Tibial artery (tissue), 4 donors: ENCODE measurements around the gene MCAT.

Source experiments
- DNase-seq, 2 donors: peaks; one replicate each; pipeline ENCODE4 v3.0.0-alpha.2; 2019
- H3K27ac ChIP-seq, 2 donors: fragments of 200-600 bp; sonication (generic) in 1 of 2; 1 replicate in 1 of 2; 2 replicates in 1 of 2; pipeline ENCODE4 v1.5.1; 2018 to 2019; ENCODE audit warnings: mild to moderate bottlenecking in 1 of 2
- H3K27me3 ChIP-seq, 2 donors: fragments of 200-600 bp; sonication (generic) in 1 of 2; one replicate each; pipeline versions ENCODE4 v1.5.1 to v1.6.0; 2016 to 2019
- H3K36me3 ChIP-seq, 3 donors: fragments of 200-600 bp; sonication (generic) in 2 of 3; one replicate each; pipeline ENCODE4 v1.5.1; 2016 to 2019; ENCODE audit warnings: mild to moderate bottlenecking in 2 of 3
- H3K4me1 ChIP-seq, 4 donors: fragments of 200-600 bp; sonication (generic) in 2 of 4; 1 replicate in 3 of 4; 2 replicates in 1 of 4; pipeline ENCODE4 v1.5.1; 2016 to 2019
- H3K4me3 ChIP-seq, 2 donors: fragments of 200-600 bp; sonication (generic) in 1 of 2; 1 replicate in 1 of 2; 2 replicates in 1 of 2; pipeline ENCODE4 v1.5.1; 2018 to 2019; ENCODE audit warnings: mild to moderate bottlenecking in 2 of 2
- H3K9me3 ChIP-seq, 3 donors: fragments of 200-600 bp; sonication (generic) in 1 of 3; one replicate each; pipeline ENCODE4 v1.5.1; 2016 to 2019
- CTCF ChIP-seq, 2 experiments: fragments of 200-600 bp in 1 of 2; fragments of 450-650 bp in 1 of 2; IDR thresholded peaks; one replicate each; pipeline ENCODE4 v1.5.1; 2017 to 2019; ENCODE audit warnings: antibody characterized with exemption in 2 of 2, mild to moderate bottlenecking in 1 of 2, moderate library complexity in 1 of 2
- intact Hi-C: fragments of 100-400 bp; cut with DNase I; formaldehyde crosslinking; loops from one replicate; pipeline ENCODE4 v1.15.0; 2023; ENCODE audit warnings: low total_unique reads

MCAT gene

GRCh38 chr22:43126501-43127165 is 16.6 kb downstream of the MCAT start:
- no peaks in the 10 kb centered on the region for H3K27me3 ChIP-seq
- TF ChIP-seq CTCF (IDR thresholded peaks at IDR 0.05), result no peak
- no peak overlapping the region for H3K27ac ChIP-seq
- peaks cover 0 to 9% (median 4%) of the 10 kb centered on the region in 4 donors for H3K4me1 ChIP-seq
- H3K36me3 ChIP-seq, result peaks cover 0 to 6% (median 0%) of the 10 kb centered on the region in 3 donors
- intact Hi-C loops, result no loop called here
- no peaks in the 10 kb centered on the region for H3K9me3 ChIP-seq
- no peak for DNase-seq
- H3K4me3 ChIP-seq, result no peak overlapping the region

DNA sequence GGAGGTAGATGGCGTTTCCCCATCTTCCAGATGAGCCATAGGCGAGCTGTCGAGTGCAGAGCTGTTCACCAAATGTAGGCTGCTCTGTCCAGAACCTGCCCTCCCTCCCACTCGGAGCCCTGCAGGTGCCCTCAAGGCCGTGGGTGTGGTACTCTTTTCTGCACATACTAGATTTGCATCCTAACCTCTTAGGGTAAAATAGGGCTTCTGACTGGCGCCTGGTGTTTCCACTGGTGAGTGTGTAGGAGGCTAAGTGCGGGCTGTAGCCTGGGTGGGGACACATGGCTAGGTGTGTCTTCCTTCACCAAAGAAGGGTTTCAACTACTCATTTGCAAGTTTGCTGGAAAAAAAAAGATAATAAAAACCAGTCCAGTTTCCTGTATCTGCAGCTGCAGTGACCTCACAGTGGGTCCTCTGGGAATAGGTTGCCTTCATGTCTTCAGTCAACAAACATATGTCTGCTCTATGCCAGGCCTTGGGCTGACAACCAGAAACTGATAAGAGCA is 24.2 kb downstream of the MCAT start:
- TF ChIP-seq CTCF (IDR thresholded peaks at IDR 0.05), result no peak
- intact Hi-C loops, result no loop called here
- no peak for DNase-seq
- H3K4me3 ChIP-seq, result no peak overlapping the region
- no peaks in the 10 kb centered on the region for H3K36me3 ChIP-seq
- peaks cover 0 to 32% of the 10 kb centered on the region in 2 donors for H3K27me3 ChIP-seq
- H3K4me1 ChIP-seq, result no peaks in the 10 kb centered on the region
- H3K27ac ChIP-seq, result no peak overlapping the region
- H3K9me3 ChIP-seq, result no peaks in the 10 kb centered on the region

- TF ChIP-seq CTCF (IDR thresholded peaks at IDR 0.05), result no peak
- no peaks in the 10 kb centered on the region for H3K9me3 ChIP-seq
- DNase-seq, result no peak
- no peak overlapping the region for H3K27ac ChIP-seq
- intact Hi-C loops, result no loop called here
- H3K4me3 ChIP-seq, result no peak overlapping the region
- H3K36me3 ChIP-seq, result no peaks in the 10 kb centered on the region
- H3K27me3 ChIP-seq, result peaks cover 0 to 39% of the 10 kb centered on the region in 2 donors
- H3K4me1 ChIP-seq, result no peaks in the 10 kb centered on the region
These were observed 25.0 kb downstream of the MCAT start for GRCh38 chr22:43118024-43118849.

- DNase-seq, result no peak
- Histone ChIP-seq H3K27ac (no peak overlapping the region), H3K4me1 (no peaks in the 10 kb centered on the region), H3K4me3 (no peak overlapping the region), H3K36me3 (no peaks in the 10 kb centered on the region), H3K9me3 (no peaks in the 10 kb centered on the region), H3K27me3 (peaks cover 0 to 52% of the 10 kb centered on the region in 2 donors)
- intact Hi-C loops, result no loop called here
- no peak for TF ChIP-seq CTCF (IDR thresholded peaks at IDR 0.05)
These were observed 26.3 kb downstream of the MCAT start for GRCh38 chr22:43116932-43117331.

DNA sequence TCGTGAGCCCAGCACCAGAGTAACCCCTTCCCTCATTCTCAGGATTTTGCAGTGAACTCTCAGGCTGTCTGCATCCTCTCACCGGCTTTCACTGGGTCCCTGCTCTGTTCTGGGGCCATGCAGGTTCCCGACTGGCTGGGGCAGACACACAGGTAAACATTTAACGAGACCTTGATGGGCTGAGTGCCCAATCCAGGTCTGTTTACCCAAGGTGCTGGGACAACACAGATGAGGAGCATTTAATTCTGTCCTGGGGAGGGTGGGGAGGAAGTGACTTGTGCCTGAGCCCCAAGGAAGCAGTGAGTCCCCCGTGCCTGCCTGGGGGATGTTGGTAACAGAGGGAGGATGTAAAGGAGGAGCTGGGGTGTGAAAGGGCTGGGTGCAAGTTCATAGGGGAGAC is 28.2 kb downstream of the MCAT start:
- TF ChIP-seq CTCF (IDR thresholded peaks at IDR 0.05), result no peak
- no peaks in the 10 kb centered on the region for H3K36me3 ChIP-seq
- no peak for DNase-seq
- H3K9me3 ChIP-seq, result no peaks in the 10 kb centered on the region
- no peak overlapping the region for H3K27ac ChIP-seq
- H3K27me3 ChIP-seq, result peaks cover 0 to 71% of the 10 kb centered on the region in 2 donors
- intact Hi-C loops, result no loop called here
- H3K4me1 ChIP-seq, result peaks cover 5 to 19% (median 18%) of the 10 kb centered on the region in 4 donors
- no peak overlapping the region for H3K4me3 ChIP-seq
